Measurements from ENCODE around the gene TMEM237.

TMEM237 gene

GRCh38 chr2:201639205-201639604, 4.1 kb downstream of the TMEM237 start:
- DNase-seq = no peak

GRCh38 chr2:201638326-201638725, 5.0 kb downstream of the TMEM237 start:
- DNase-seq = no peak

GRCh38 chr2:201633661-201634249, 9.5 kb downstream of the TMEM237 start:
- DNase-seq = no peak

GRCh38 chr2:201631041-201631440, 12.3 kb downstream of the TMEM237 start:
- no peak for DNase-seq

- no peak for DNase-seq
Measured at GRCh38 chr2:201630577-201630976, 12.7 kb downstream of the TMEM237 start.

GRCh38 chr2:201628545-201628944, 14.8 kb downstream of the TMEM237 start:
- no peak for DNase-seq

- no peak for DNase-seq
Measured at GRCh38 chr2:201622306-201622970, 20.9 kb downstream of the TMEM237 start.

GRCh38 chr2:201621293-201621999, 21.9 kb downstream of the TMEM237 start:
- DNase-seq = no peak

- peak in 13 of 14 donors; percentile 2 to 64 (median 37) for DNase-seq
Measured at GRCh38 chr2:201618744-201619662, 24.3 kb downstream of the TMEM237 start.

- no peak for DNase-seq
Measured at GRCh38 chr2:201608021-201608420, 35.3 kb downstream of the TMEM237 start.

- DNase-seq = no peak
Measured at GRCh38 chr2:201607568-201607967, 35.7 kb downstream of the TMEM237 start.

- no peak for DNase-seq
Measured at GRCh38 chr2:201600906-201601305, 42.4 kb downstream of the TMEM237 start.

GRCh38 chr2:201597397-201597796, 45.9 kb downstream of the TMEM237 start:
- no peak for DNase-seq

GRCh38 chr2:201580486-201580885, 62.8 kb downstream of the TMEM237 start:
- DNase-seq = no peak

- DNase-seq = no peak
Measured at GRCh38 chr2:201579536-201579935, 63.8 kb downstream of the TMEM237 start.

GRCh38 chr2:201575971-201576370, 67.3 kb downstream of the TMEM237 start:
- DNase-seq = no peak

GRCh38 chr2:201574766-201575165, 68.5 kb downstream of the TMEM237 start:
- no peak for DNase-seq

GRCh38 chr2:201572846-201573508, 70.3 kb downstream of the TMEM237 start:
- DNase-seq = no peak
